ENCODE data around the gene KCNK6.

KCNK6 gene

DNA sequence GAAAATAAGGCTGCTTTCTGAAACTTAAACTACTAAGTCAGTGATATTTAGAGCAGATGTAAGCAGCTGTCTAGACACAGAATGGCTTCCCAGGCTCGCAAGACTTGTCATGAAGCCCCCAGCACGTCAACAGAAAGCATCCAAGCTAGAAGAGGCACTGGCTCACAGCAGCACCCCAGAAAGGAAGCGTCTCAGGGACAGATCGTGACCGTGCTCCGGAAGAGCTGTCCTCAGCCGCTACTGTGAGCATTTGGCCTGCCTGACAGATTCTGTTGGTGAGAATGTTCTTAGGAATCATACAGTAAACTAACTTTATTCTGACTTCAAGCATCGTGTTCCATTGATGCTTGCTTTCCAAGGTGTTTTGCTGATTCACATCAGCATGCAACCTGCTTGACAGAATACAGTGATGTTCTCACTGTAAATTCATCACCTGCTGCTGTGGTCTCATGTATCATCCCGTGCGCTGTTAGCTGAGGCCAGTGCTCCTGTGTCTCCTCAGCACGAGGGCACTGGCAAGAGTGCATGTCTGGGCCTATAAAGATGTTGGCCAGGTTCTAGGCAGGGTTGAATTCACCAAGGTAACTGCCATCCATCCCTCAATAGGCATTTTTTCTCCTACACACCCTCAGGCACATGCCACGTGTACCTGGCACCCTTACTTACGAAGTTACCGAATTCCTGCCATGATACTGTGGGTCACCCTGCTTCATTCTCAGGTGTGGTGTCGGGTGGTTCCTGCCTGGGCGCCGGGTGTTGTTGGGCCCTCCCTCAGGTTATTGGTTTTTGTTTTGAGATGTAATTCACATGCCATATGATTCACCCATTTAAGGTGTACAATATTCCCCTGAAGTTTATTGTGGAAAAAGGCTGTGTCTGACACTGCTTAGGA, 39.4 kb upstream of the KCNK6 start:
- no peak overlapping the region for H3K9ac ChIP-seq (ENCODE audit: insufficient read length)
- TF ChIP-seq POLR2AphosphoS5 (IDR thresholded peaks at IDR 0.05; ENCODE audit: borderline replicate concordance, low read depth, low read length): no peak
- TF ChIP-seq EZH2 (IDR thresholded peaks at IDR 0.05): no peak
- TF ChIP-seq FOXP2 (optimal IDR thresholded peaks at IDR 0.05; ENCODE audit: control extremely low read depth, extremely low read length, insufficient read depth): no peak
- H3K9me3 ChIP-seq (ENCODE audit: low read depth, low read length): no peaks in the 10 kb centered on the region
- no peaks in the 10 kb centered on the region for H3K36me3 ChIP-seq (ENCODE audit: insufficient read depth, low read length)
- DNase-seq (ENCODE audit: low read depth, low spot score): no peak
- no peak overlapping the region for H3K27ac ChIP-seq
- H3K4me3 ChIP-seq: no peak overlapping the region

- no peak overlapping the region for H3K4me3 ChIP-seq
- H3K9ac ChIP-seq (ENCODE audit: insufficient read length): no peak overlapping the region
- TF ChIP-seq FOXP2 (optimal IDR thresholded peaks at IDR 0.05; ENCODE audit: control extremely low read depth, extremely low read length, insufficient read depth) (no peak), POLR2AphosphoS5 (IDR thresholded peaks at IDR 0.05; ENCODE audit: borderline replicate concordance, low read depth, low read length) (no peak), EZH2 (IDR thresholded peaks at IDR 0.05) (no peak)
- H3K9me3 ChIP-seq (ENCODE audit: low read depth, low read length): no peaks in the 10 kb centered on the region
- no peak overlapping the region for H3K27ac ChIP-seq
- no peaks in the 10 kb centered on the region for H3K36me3 ChIP-seq (ENCODE audit: insufficient read depth, low read length)
- no peak for DNase-seq (ENCODE audit: low read depth, low spot score)
Measured at GRCh38 chr19:38281811-38282566, 37.7 kb upstream of the KCNK6 start.

DNA sequence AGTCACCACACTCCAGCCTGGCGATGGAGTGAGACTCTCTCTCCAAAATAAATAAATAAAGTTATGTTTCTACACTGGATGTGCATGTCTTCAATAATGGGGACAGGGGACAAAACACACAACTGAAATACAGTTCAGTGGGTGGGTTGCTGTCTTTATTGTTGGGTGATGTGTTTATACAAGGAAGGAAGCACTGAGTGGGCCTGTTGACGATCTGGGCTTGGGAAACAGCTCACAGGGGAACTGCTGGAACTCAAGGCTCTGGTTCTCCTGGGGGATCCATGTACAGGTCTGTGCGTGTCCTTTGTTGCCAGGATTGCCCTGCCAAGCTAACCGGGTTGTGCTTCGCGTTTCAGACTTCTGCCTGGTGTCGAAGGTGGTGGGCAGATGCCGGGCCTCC, 36.4 kb upstream of the KCNK6 start:
- no peak overlapping the region for H3K27ac ChIP-seq
- no peaks in the 10 kb centered on the region for H3K9me3 ChIP-seq (ENCODE audit: low read depth, low read length)
- no peak overlapping the region for H3K9ac ChIP-seq (ENCODE audit: insufficient read length)
- no peak for DNase-seq (ENCODE audit: low read depth, low spot score)
- TF ChIP-seq EZH2 (IDR thresholded peaks at IDR 0.05) (no peak), POLR2AphosphoS5 (IDR thresholded peaks at IDR 0.05; ENCODE audit: borderline replicate concordance, low read depth, low read length) (no peak), FOXP2 (optimal IDR thresholded peaks at IDR 0.05; ENCODE audit: control extremely low read depth, extremely low read length, insufficient read depth) (no peak)
- no peaks in the 10 kb centered on the region for H3K36me3 ChIP-seq (ENCODE audit: insufficient read depth, low read length)
- no peak overlapping the region for H3K4me3 ChIP-seq

DNA sequence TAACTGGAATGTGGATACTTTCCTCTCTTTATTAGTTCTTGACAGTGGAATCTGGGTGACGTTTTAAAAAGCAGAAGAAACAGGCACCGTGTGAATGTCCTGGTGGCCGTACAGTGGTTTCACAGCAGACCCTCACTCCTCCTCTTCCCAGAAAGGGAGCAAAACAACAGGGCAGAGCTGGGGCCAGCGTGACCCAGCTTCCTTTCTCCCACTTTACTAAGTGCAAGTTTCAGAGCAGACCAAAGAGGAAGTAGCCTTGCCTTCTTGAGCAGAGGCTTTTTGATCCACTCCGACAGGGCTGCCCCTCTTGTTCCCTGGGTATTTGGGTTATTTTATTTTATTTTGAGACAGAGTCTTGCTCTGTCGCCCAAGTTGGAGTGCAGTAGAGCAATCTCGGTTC, 35.2 kb upstream of the KCNK6 start:
- TF ChIP-seq POLR2AphosphoS5 (IDR thresholded peaks at IDR 0.05; ENCODE audit: borderline replicate concordance, low read depth, low read length) (no peak), FOXP2 (optimal IDR thresholded peaks at IDR 0.05; ENCODE audit: control extremely low read depth, extremely low read length, insufficient read depth) (no peak), EZH2 (IDR thresholded peaks at IDR 0.05) (no peak)
- DNase-seq (ENCODE audit: low read depth, low spot score): no peak
- Histone ChIP-seq H3K36me3 (ENCODE audit: insufficient read depth, low read length) (no peaks in the 10 kb centered on the region), H3K9me3 (ENCODE audit: low read depth, low read length) (no peaks in the 10 kb centered on the region), H3K9ac (ENCODE audit: insufficient read length) (no peak overlapping the region), H3K27ac (no peak overlapping the region), H3K4me3 (no peak overlapping the region)

- Histone ChIP-seq H3K36me3 (ENCODE audit: insufficient read depth, low read length) (no peaks in the 10 kb centered on the region), H3K9me3 (ENCODE audit: low read depth, low read length) (no peaks in the 10 kb centered on the region), H3K9ac (ENCODE audit: insufficient read length) (no peak overlapping the region), H3K4me3 (no peak overlapping the region), H3K27ac (no peak overlapping the region)
- no peak for TF ChIP-seq FOXP2 (optimal IDR thresholded peaks at IDR 0.05; ENCODE audit: control extremely low read depth, extremely low read length, insufficient read depth)
- no peak for TF ChIP-seq POLR2AphosphoS5 (IDR thresholded peaks at IDR 0.05; ENCODE audit: borderline replicate concordance, low read depth, low read length)
- no peak for TF ChIP-seq EZH2 (IDR thresholded peaks at IDR 0.05)
- DNase-seq (ENCODE audit: low read depth, low spot score): no peak
Measured at GRCh38 chr19:38285567-38285966, 34.1 kb upstream of the KCNK6 start.

DNA sequence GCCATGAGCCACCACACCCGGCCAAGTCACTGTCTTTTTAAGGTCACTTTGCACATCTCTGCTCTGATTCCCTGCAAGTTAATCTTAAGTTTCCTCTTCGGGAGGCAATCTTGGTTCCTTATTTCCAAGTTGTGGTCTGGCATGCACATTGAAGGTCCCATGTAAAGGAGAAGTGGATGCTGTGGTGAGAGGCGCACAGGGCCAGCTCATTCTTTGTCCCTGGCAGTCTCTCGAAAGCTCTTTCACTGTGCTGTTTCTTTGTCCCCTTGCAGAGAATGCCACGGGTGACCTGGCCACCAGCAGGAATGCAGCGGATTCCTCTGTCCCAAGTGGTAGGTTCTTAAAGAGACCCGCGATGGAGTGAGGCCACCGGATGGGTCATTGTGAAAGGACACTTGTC, 32.0 kb upstream of the KCNK6 start:
- Histone ChIP-seq H3K9ac (ENCODE audit: insufficient read length) (no peak overlapping the region), H3K9me3 (ENCODE audit: low read depth, low read length) (no peaks in the 10 kb centered on the region), H3K36me3 (ENCODE audit: insufficient read depth, low read length) (no peaks in the 10 kb centered on the region), H3K27ac (no peak overlapping the region), H3K4me3 (no peak overlapping the region)
- no peak for TF ChIP-seq FOXP2 (optimal IDR thresholded peaks at IDR 0.05; ENCODE audit: control extremely low read depth, extremely low read length, insufficient read depth)
- no peak for TF ChIP-seq EZH2 (IDR thresholded peaks at IDR 0.05)
- no peak for TF ChIP-seq POLR2AphosphoS5 (IDR thresholded peaks at IDR 0.05; ENCODE audit: borderline replicate concordance, low read depth, low read length)
- DNase-seq (ENCODE audit: low read depth, low spot score): no peak

DNA sequence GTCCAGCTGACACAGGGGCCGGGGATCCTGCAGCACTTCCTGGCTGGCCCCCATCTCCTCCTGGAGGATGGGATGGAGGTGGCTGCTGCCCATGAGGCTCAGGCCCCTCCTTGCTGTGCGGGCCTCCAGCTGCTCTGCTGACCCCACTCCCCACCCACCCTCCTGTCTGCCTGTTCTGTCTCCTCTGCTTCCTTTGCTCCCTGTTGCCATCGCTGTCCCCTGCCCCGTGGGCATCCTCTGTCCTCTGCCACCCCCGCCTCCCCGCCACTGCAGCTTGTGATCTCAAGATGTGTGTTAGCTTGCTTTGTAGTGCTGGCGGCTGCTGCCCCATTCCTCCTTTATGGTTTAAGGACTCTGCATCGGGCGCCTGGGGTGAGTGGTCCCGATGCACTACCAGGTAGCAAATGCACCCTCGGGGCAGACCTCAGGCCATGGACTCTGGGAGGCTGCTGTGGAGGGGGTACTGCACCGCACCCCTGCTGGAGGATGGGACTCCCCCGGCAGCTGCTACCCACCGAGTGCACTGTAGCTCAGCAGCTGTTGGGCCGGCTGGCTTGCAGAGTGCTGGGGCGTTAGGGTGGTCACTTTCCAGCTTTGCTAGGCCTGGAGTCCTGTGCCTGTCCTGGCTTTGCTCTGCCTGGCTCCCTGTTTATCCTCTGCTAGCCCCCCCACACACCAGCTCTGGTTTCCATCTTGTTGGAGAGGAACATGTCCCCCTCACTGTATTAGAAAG, 31.4 kb upstream of the KCNK6 start:
- no peak for TF ChIP-seq POLR2AphosphoS5 (IDR thresholded peaks at IDR 0.05; ENCODE audit: borderline replicate concordance, low read depth, low read length)
- TF ChIP-seq EZH2 (IDR thresholded peaks at IDR 0.05): no peak
- no peak for TF ChIP-seq FOXP2 (optimal IDR thresholded peaks at IDR 0.05; ENCODE audit: control extremely low read depth, extremely low read length, insufficient read depth)
- DNase-seq (ENCODE audit: low read depth, low spot score): no peak
- H3K36me3 ChIP-seq (ENCODE audit: insufficient read depth, low read length): no peaks in the 10 kb centered on the region
- H3K9ac ChIP-seq (ENCODE audit: insufficient read length): no peak overlapping the region
- H3K4me3 ChIP-seq: no peak overlapping the region
- H3K27ac ChIP-seq: no peak overlapping the region
- no peaks in the 10 kb centered on the region for H3K9me3 ChIP-seq (ENCODE audit: low read depth, low read length)

GRCh38 chr19:38289955-38290354, 29.7 kb upstream of the KCNK6 start:
- Histone ChIP-seq H3K4me3 (no peak overlapping the region), H3K27ac (no peak overlapping the region), H3K36me3 (ENCODE audit: insufficient read depth, low read length) (no peaks in the 10 kb centered on the region), H3K9ac (ENCODE audit: insufficient read length) (no peak overlapping the region), H3K9me3 (ENCODE audit: low read depth, low read length) (no peaks in the 10 kb centered on the region)
- no peak for TF ChIP-seq FOXP2 (optimal IDR thresholded peaks at IDR 0.05; ENCODE audit: control extremely low read depth, extremely low read length, insufficient read depth)
- no peak for TF ChIP-seq EZH2 (IDR thresholded peaks at IDR 0.05)
- no peak for TF ChIP-seq POLR2AphosphoS5 (IDR thresholded peaks at IDR 0.05; ENCODE audit: borderline replicate concordance, low read depth, low read length)
- DNase-seq (ENCODE audit: low read depth, low spot score): no peak
